Measurements from ENCODE around the gene TELO2.

GRCh38 chr16:1538804-1539520, 45.8 kb downstream of the TELO2 start:
- peak in 3 of 12 donors; percentile 10 to 34 (median 11) for TF ChIP-seq CTCF (IDR thresholded peaks at IDR 0.05)
- no peak for TF ChIP-seq POLR2A (IDR thresholded peaks at IDR 0.05)
